ENCODE measurements around the gene TLE4.
A peak's percentile ranks its signal among the peaks of the same experiment; 100 is the strongest.

Gene TLE4

GRCh38 chr9:79573412-79573923 is 1.7 kb downstream of the TLE4 start:
- DNase-seq (ENCODE audit: low spot score) = peak; percentile 8
- no peak for TF ChIP-seq CTCF (IDR thresholded peaks at IDR 0.05; ENCODE audit: extremely low read depth, missing control alignments)

GRCh38 chr9:79574136-79574535 is 2.4 kb downstream of the TLE4 start:
- no peak for TF ChIP-seq CTCF (IDR thresholded peaks at IDR 0.05; ENCODE audit: extremely low read depth, missing control alignments)

GRCh38 chr9:79574781-79575180 is 3.0 kb downstream of the TLE4 start:
- no peak for TF ChIP-seq CTCF (IDR thresholded peaks at IDR 0.05; ENCODE audit: extremely low read depth, missing control alignments)

More at GRCh38 chr9:79574136-79574535, 2.4 kb downstream of the TLE4 start:
- no peak for DNase-seq (ENCODE audit: low spot score)

GRCh38 chr9:79575547-79575946 is 3.8 kb downstream of the TLE4 start:
- TF ChIP-seq CTCF (IDR thresholded peaks at IDR 0.05; ENCODE audit: extremely low read depth, missing control alignments) = no peak
- DNase-seq (ENCODE audit: low spot score) = no peak

More at GRCh38 chr9:79574781-79575180, 3.0 kb downstream of the TLE4 start:
- DNase-seq (ENCODE audit: low spot score) = no peak

- no peak for DNase-seq (ENCODE audit: low spot score)
- no peak for TF ChIP-seq CTCF (IDR thresholded peaks at IDR 0.05; ENCODE audit: extremely low read depth, missing control alignments)
Observed at GRCh38 chr9:79577969-79578723, 6.4 kb downstream of the TLE4 start.

- no peak for DNase-seq (ENCODE audit: low spot score)
- no peak for TF ChIP-seq CTCF (IDR thresholded peaks at IDR 0.05; ENCODE audit: extremely low read depth, missing control alignments)
Observed at GRCh38 chr9:79578891-79579290, 7.1 kb downstream of the TLE4 start.

GRCh38 chr9:79579624-79580023 is 7.9 kb downstream of the TLE4 start:
- DNase-seq (ENCODE audit: low spot score) = no peak
- no peak for TF ChIP-seq CTCF (IDR thresholded peaks at IDR 0.05; ENCODE audit: extremely low read depth, missing control alignments)

Measured in GM20000 (cell line).